GM10266 (cell line): ENCODE measurements around the gene SLC2A4.
A peak's percentile ranks its signal among the peaks of the same experiment; 100 is the strongest.
"Not testable (repeated sequence)": the region's sequence is repeated elsewhere in the genome, so short reads cannot be mapped to it uniquely, and the experiment has no call there.

Source experiments
- DNase-seq: peaks from one replicate; pipeline ENCODE4 v3.0.0; 2012; ENCODE audit errors: extremely low spot score
- TF ChIP-seq, protein P1 (sequence below): IDR thresholded peaks from 2 replicates; pipeline ENCODE4 v1.5.1; 2012; ENCODE audit warnings: mild to moderate bottlenecking, low read depth; ENCODE audit not compliant: control insufficient read depth, insufficient read depth; ENCODE audit errors: missing control alignments

SLC2A4 gene

GRCh38 chr17:7328840-7329373, 47.4 kb downstream of the SLC2A4 start, which contains the start of gene NEURL4:
Gene NEURL4 (minus strand): TSS chr17:7329335. CDS start chr17:7329312, 23 bp downstream.
- DNase-seq = peak; percentile 53
- TF ChIP-seq, protein P1, sequence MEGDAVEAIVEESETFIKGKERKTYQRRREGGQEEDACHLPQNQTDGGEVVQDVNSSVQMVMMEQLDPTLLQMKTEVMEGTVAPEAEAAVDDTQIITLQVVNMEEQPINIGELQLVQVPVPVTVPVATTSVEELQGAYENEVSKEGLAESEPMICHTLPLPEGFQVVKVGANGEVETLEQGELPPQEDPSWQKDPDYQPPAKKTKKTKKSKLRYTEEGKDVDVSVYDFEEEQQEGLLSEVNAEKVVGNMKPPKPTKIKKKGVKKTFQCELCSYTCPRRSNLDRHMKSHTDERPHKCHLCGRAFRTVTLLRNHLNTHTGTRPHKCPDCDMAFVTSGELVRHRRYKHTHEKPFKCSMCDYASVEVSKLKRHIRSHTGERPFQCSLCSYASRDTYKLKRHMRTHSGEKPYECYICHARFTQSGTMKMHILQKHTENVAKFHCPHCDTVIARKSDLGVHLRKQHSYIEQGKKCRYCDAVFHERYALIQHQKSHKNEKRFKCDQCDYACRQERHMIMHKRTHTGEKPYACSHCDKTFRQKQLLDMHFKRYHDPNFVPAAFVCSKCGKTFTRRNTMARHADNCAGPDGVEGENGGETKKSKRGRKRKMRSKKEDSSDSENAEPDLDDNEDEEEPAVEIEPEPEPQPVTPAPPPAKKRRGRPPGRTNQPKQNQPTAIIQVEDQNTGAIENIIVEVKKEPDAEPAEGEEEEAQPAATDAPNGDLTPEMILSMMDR = no peak

- TF ChIP-seq, protein P1 = no peak
- DNase-seq = peak; percentile 98
Observed at GRCh38 chr17:7329374-7329996, 48.0 kb downstream of the SLC2A4 start.

GRCh38 chr17:7329997-7330637, 48.6 kb downstream of the SLC2A4 start:
- DNase-seq = peak; percentile 87

GRCh38 chr17:7330638-7331015, 49.1 kb downstream of the SLC2A4 start:
- no peak for DNase-seq
- TF ChIP-seq, protein P1 = no peak

More at GRCh38 chr17:7329997-7330637, 48.6 kb downstream of the SLC2A4 start:
- TF ChIP-seq, protein P1 = no peak

GRCh38 chr17:7332111-7332510, 50.6 kb downstream of the SLC2A4 start:
- DNase-seq = no peak
- TF ChIP-seq, protein P1 = no peak

GRCh38 chr17:7332600-7333069, 51.1 kb downstream of the SLC2A4 start:
- DNase-seq = not testable (repeated sequence)

DNA sequence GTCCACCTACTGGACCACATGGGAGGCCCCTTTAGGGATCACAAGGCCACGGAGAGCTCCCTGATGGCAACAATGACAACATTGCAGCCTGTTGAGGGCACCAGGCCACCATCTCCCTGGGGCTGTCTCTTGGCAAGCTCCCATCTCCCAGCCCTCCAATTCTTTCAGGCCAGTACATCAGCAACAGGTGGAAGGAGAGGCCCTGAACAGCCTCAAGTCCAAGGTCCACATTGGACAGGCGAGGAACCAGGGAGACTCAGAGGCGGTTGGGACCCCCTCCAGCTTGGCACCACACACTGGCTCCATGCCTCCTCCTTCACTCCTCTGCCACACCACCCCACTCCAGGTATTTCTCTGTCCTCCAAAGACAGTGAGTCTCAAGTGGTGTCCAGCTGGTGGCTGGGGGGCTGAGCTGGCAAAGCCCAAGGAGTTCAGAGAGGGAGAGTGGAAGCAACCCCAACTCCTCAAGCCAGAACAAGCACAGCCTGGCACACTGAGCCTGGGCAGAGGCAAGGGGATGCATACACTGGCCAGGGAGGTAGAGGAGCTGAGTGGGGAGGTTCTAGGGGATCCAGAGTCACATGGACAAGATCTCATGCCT, 53.5 kb downstream of the SLC2A4 start:
- no peak for DNase-seq
- TF ChIP-seq, protein P1 = no peak

- not testable (repeated sequence) for DNase-seq
Observed at GRCh38 chr17:7335765-7336164, 54.2 kb downstream of the SLC2A4 start.
